GM23248 (cell line): Measurements from ENCODE around the gene HEPN1.

Experiments
- EZH2 ChIP-seq: fragments of 200-600 bp; sonication (generic); IDR thresholded peaks from 2 replicates; pipeline ENCODE4 v1.6.1; 2018; ENCODE audit warnings: antibody characterized with exemption, mild to moderate bottlenecking; ENCODE audit not compliant: insufficient read depth, poor library complexity, severe bottlenecking
- EZH2phosphoT487 ChIP-seq: fragments of 200-600 bp; sonication (generic); IDR thresholded peaks from 2 replicates; pipeline ENCODE4 v1.6.1; 2018; ENCODE audit warnings: antibody characterized with exemption, moderate library complexity, mild to moderate bottlenecking, low read depth; ENCODE audit not compliant: insufficient read depth

DNA sequence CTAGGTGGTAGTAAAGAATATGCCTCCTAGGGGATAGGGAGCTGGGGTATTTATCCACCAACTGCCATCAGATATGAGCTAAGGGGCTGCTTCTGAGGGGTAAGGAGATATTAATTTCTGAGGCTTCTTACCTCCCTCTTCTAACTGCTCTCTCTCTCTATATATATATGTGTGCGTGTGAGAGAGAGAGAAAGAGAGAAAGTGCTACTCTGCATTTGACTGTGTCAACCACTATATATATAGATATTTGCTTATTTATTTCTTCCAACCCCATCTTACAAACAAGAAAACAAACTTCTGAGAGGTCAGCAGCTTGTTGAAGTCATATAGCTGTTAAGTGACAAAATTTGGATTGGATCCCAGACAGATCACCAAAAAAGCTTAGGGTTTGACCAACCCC, 22.7 kb downstream of the HEPN1 start:
- TF ChIP-seq EZH2phosphoT487 (no peak), EZH2 (no peak)
